KMS-11 (cell line): ENCODE measurements around the gene PTGS2.

ENCODE experiments used
- H2AFZ ChIP-seq: fragments of 200-600 bp; sonication (generic); 2 replicates; pipeline ENCODE4 v1.6.1; 2016; ENCODE audit warnings: antibody characterized with exemption, mixed run types, low read depth
- H3K27ac ChIP-seq: fragments of 200-600 bp; sonication (generic); 2 replicates; pipeline ENCODE4 v1.6.1; 2016; ENCODE audit warnings: mild to moderate bottlenecking, mixed run types
- H3K27me3 ChIP-seq: fragments of 200-600 bp; sonication (generic); 2 replicates; pipeline ENCODE4 v1.6.1; 2017; ENCODE audit warnings: mild to moderate bottlenecking, low read depth, mixed run types, moderate library complexity; ENCODE audit not compliant: insufficient read depth
- H3K36me3 ChIP-seq: fragments of 200-600 bp; sonication (generic); 2 replicates; pipeline ENCODE4 v1.6.1; 2017; ENCODE audit warnings: mild to moderate bottlenecking, mixed run types; ENCODE audit not compliant: insufficient read depth
- H3K4me1 ChIP-seq: fragments of 200-600 bp; sonication (generic); 2 replicates; pipeline ENCODE4 v1.6.1; 2016; ENCODE audit warnings: mild to moderate bottlenecking, low read depth, mixed run types; ENCODE audit not compliant: poor library complexity, severe bottlenecking
- H3K4me2 ChIP-seq: fragments of 200-600 bp; sonication (generic); 2 replicates; pipeline ENCODE4 v1.7.0; 2016; ENCODE audit warnings: mild to moderate bottlenecking, mixed run types
- H3K4me3 ChIP-seq: fragments of 200-600 bp; sonication (generic); IDR thresholded peaks from 2 replicates; pipeline ENCODE4 v1.6.1; 2017; ENCODE audit warnings: low read depth, low read length, mixed read lengths; ENCODE audit not compliant: insufficient read depth
- H3K79me2 ChIP-seq: fragments of 200-600 bp; sonication (generic); 2 replicates; pipeline ENCODE4 v1.6.1; 2016; ENCODE audit warnings: low read depth, mixed run types; ENCODE audit not compliant: insufficient read depth
- H3K9ac ChIP-seq: fragments of 200-600 bp; sonication (generic); 2 replicates; pipeline ENCODE4 v1.6.1; 2016; ENCODE audit warnings: mild to moderate bottlenecking, mixed run types
- H4K20me1 ChIP-seq: fragments of 200-600 bp; sonication (generic); 2 replicates; pipeline ENCODE4 v1.6.1; 2016; ENCODE audit warnings: mild to moderate bottlenecking, mixed run types; ENCODE audit not compliant: insufficient read depth
- TF ChIP-seq, protein P1 (sequence below): fragments of 200-600 bp; sonication (generic); conservative IDR thresholded peaks from 2 replicates; pipeline ENCODE4 v1.6.1; 2017; ENCODE audit warnings: low read depth, mild to moderate bottlenecking, antibody characterized with exemption, low read length, moderate library complexity, mixed read lengths

Gene PTGS2

GRCh38 chr1:186634511-186634910 lies 45.7 kb downstream of the PTGS2 start:
- Histone ChIP-seq H2AFZ (no peak overlapping the region), H3K4me1 (no peaks in the 10 kb centered on the region), H3K9ac (no peak overlapping the region), H3K27me3 (no peaks in the 10 kb centered on the region), H3K36me3 (no peaks in the 10 kb centered on the region), H3K79me2 (no peaks in the 10 kb centered on the region), H3K4me3 (no peak overlapping the region), H3K27ac (no peak overlapping the region), H3K4me2 (no peak overlapping the region), H4K20me1 (no peaks in the 10 kb centered on the region)
- TF ChIP-seq, protein P1, sequence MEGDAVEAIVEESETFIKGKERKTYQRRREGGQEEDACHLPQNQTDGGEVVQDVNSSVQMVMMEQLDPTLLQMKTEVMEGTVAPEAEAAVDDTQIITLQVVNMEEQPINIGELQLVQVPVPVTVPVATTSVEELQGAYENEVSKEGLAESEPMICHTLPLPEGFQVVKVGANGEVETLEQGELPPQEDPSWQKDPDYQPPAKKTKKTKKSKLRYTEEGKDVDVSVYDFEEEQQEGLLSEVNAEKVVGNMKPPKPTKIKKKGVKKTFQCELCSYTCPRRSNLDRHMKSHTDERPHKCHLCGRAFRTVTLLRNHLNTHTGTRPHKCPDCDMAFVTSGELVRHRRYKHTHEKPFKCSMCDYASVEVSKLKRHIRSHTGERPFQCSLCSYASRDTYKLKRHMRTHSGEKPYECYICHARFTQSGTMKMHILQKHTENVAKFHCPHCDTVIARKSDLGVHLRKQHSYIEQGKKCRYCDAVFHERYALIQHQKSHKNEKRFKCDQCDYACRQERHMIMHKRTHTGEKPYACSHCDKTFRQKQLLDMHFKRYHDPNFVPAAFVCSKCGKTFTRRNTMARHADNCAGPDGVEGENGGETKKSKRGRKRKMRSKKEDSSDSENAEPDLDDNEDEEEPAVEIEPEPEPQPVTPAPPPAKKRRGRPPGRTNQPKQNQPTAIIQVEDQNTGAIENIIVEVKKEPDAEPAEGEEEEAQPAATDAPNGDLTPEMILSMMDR = no peak

DNA sequence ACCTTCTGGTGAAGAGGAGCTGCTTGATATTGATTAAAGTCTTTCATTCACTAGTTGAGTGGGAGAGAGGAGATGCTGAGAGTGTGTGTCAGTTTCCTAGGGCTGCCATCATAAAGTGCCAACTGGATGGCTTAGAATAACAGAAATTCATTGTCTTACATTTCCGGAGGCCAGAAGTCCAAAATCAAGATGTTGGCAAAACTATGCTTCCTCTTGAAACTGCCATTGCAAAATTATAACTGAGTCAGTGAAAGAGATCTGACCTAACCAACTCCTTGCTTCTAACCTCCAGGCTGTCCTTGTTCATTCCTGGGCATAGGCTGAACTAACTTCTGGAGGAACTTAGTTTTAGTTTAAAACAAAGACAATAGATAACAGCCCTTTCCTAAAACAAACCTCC lies 47.1 kb downstream of the PTGS2 start:
- peaks cover 4% of the 10 kb centered on the region for H3K4me1 ChIP-seq
- no peak overlapping the region for H3K4me2 ChIP-seq
- no peaks in the 10 kb centered on the region for H4K20me1 ChIP-seq
- TF ChIP-seq, protein P1 = no peak
- H3K4me3 ChIP-seq = no peak overlapping the region
- no peaks in the 10 kb centered on the region for H3K79me2 ChIP-seq
- no peak overlapping the region for H3K27ac ChIP-seq
- H3K36me3 ChIP-seq = no peaks in the 10 kb centered on the region
- H3K27me3 ChIP-seq = no peaks in the 10 kb centered on the region
- H3K9ac ChIP-seq = no peak overlapping the region
- H2AFZ ChIP-seq = no peak overlapping the region

DNA sequence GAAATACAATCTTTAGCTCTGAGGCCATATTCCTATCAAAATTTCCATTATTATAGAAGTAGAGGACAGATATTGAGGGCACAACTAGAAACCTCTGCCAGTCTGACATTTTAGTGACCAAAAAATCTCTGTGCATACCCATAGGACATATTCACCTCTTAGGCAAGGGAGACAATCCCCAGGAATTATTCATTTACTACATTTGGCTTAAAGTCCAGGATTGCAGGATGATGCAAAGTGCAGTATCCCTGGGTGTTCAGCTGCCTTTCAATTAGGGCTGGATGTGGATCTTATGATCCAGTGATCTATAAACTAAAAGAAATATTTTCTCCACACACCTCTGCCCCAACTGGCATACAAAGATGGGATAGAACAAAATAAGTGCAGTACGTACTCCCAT lies 50.9 kb downstream of the PTGS2 start:
- Histone ChIP-seq H3K4me2 (no peak overlapping the region), H3K4me3 (no peak overlapping the region), H3K27ac (no peak overlapping the region), H3K36me3 (no peaks in the 10 kb centered on the region), H4K20me1 (no peaks in the 10 kb centered on the region), H3K79me2 (no peaks in the 10 kb centered on the region), H2AFZ (no peak overlapping the region), H3K4me1 (peaks cover 4% of the 10 kb centered on the region), H3K27me3 (no peaks in the 10 kb centered on the region), H3K9ac (no peak overlapping the region)
- TF ChIP-seq, protein P1 = no peak

GRCh38 chr1:186628910-186629309 lies 51.3 kb downstream of the PTGS2 start:
- H4K20me1 ChIP-seq = no peaks in the 10 kb centered on the region
- H3K79me2 ChIP-seq = no peaks in the 10 kb centered on the region
- no peaks in the 10 kb centered on the region for H3K27me3 ChIP-seq
- H3K9ac ChIP-seq = no peak overlapping the region
- no peaks in the 10 kb centered on the region for H3K36me3 ChIP-seq
- H3K4me2 ChIP-seq = no peak overlapping the region
- no peak overlapping the region for H2AFZ ChIP-seq
- no peak overlapping the region for H3K27ac ChIP-seq
- H3K4me1 ChIP-seq = peaks cover 4% of the 10 kb centered on the region
- no peak overlapping the region for H3K4me3 ChIP-seq
- TF ChIP-seq, protein P1 = no peak

GRCh38 chr1:186627019-186627418 lies 53.2 kb downstream of the PTGS2 start:
- Histone ChIP-seq H3K27ac (no peak overlapping the region), H3K79me2 (no peaks in the 10 kb centered on the region), H3K9ac (no peak overlapping the region), H3K27me3 (no peaks in the 10 kb centered on the region), H3K4me1 (peaks cover 4% of the 10 kb centered on the region), H3K4me3 (no peak overlapping the region), H4K20me1 (no peaks in the 10 kb centered on the region), H2AFZ (no peak overlapping the region), H3K4me2 (no peak overlapping the region), H3K36me3 (no peaks in the 10 kb centered on the region)
- TF ChIP-seq, protein P1 = no peak
